SIG-M5 (cell line): ENCODE measurements around the gene PLET1.

Source experiments
- DNase-seq: peaks from one replicate; lab custom pipeline; 2025; lab: John Stamatoyannopoulos, UW

The PLET1 gene

GRCh38 chr11:112238041-112238440 is 22.6 kb downstream of the PLET1 start:
- DNase-seq: no peak

GRCh38 chr11:112237451-112237850 is 23.2 kb downstream of the PLET1 start:
- no peak for DNase-seq

- no peak for DNase-seq
Measured at GRCh38 chr11:112235750-112236390, 24.8 kb downstream of the PLET1 start.

GRCh38 chr11:112231952-112232351 is 28.7 kb downstream of the PLET1 start:
- DNase-seq: no peak

GRCh38 chr11:112229746-112230433 is 30.8 kb downstream of the PLET1 start:
- no peak for DNase-seq

- DNase-seq: no peak
Measured at GRCh38 chr11:112229159-112229558, 31.5 kb downstream of the PLET1 start.

GRCh38 chr11:112228706-112229105 is 32.0 kb downstream of the PLET1 start:
- no peak for DNase-seq

GRCh38 chr11:112227471-112227870 is 33.2 kb downstream of the PLET1 start:
- no peak for DNase-seq

GRCh38 chr11:112226831-112227401 is 33.7 kb downstream of the PLET1 start:
- no peak for DNase-seq

- peak; percentile 23 for DNase-seq
Measured at GRCh38 chr11:112226062-112226830, 34.4 kb downstream of the PLET1 start, which contains the start of gene PTS. Gene PTS, plus strand, starts transcription at chr11:112226428. Its CDS starts 16 bp downstream, at chr11:112226444.

- DNase-seq: no peak
Measured at GRCh38 chr11:112225753-112226061, 35.0 kb downstream of the PLET1 start.

GRCh38 chr11:112223754-112224532 is 36.7 kb downstream of the PLET1 start:
- no peak for DNase-seq

GRCh38 chr11:112223121-112223520 is 37.5 kb downstream of the PLET1 start:
- no peak for DNase-seq

- no peak for DNase-seq
Measured at GRCh38 chr11:112222303-112222702, 38.4 kb downstream of the PLET1 start.

GRCh38 chr11:112221274-112221835 is 39.3 kb downstream of the PLET1 start:
- no peak for DNase-seq

- DNase-seq: no peak
Measured at GRCh38 chr11:112219476-112220232, 41.0 kb downstream of the PLET1 start.

GRCh38 chr11:112216561-112217105 is 44.0 kb downstream of the PLET1 start:
- no peak for DNase-seq

GRCh38 chr11:112215621-112216020 is 45.0 kb downstream of the PLET1 start:
- no peak for DNase-seq

GRCh38 chr11:112213753-112214152 is 46.9 kb downstream of the PLET1 start:
- no peak for DNase-seq

- DNase-seq: no peak
Measured at GRCh38 chr11:112212710-112213109, 48.0 kb downstream of the PLET1 start.

GRCh38 chr11:112212290-112212689 is 48.4 kb downstream of the PLET1 start:
- DNase-seq: no peak
